Nephron (organoid): Measurements from ENCODE around the gene MYO3B.

Source experiments
- H3K27ac Mint-ChIP-seq, 3 experiments: 2 replicates each; pipeline ENCODE4 v1.8.0; 2020; ENCODE audit warnings: mixed read lengths in 3 of 3, mild to moderate bottlenecking in 2 of 3, moderate library complexity in 1 of 3
- H3K27me3 Mint-ChIP-seq: 2 replicates; pipeline ENCODE4 v1.8.0; 2021; ENCODE audit warnings: low read depth, mild to moderate bottlenecking, moderate library complexity, mixed read lengths
- H3K36me3 Mint-ChIP-seq: 2 replicates; pipeline ENCODE4 v1.8.0; 2020; ENCODE audit warnings: low read depth, mixed read lengths
- H3K4me1 Mint-ChIP-seq: 2 replicates; pipeline ENCODE4 v1.8.0; 2020; ENCODE audit warnings: mixed read lengths
- H3K4me3 Mint-ChIP-seq, 3 experiments: 2 replicates each; pipeline ENCODE4 v1.8.0; 2020; ENCODE audit warnings: mild to moderate bottlenecking in 3 of 3, mixed read lengths in 3 of 3, moderate library complexity in 2 of 3
- H3K9me3 Mint-ChIP-seq: 2 replicates; pipeline ENCODE4 v1.8.0; 2020; ENCODE audit warnings: mixed read lengths
- CTCF ChIP-seq, 3 experiments: fragments of 200-600 bp; sonication (generic); IDR thresholded peaks; one replicate each; pipeline ENCODE4 v1.5.0; 2021; ENCODE audit warnings: antibody characterized with exemption in 3 of 3; ENCODE audit not compliant: unreplicated experiment in 3 of 3

Gene MYO3B

GRCh38 chr2:170563401-170563800 is 385.5 kb downstream of the MYO3B start:
- H3K4me1 Mint-ChIP-seq: no peaks in the 10 kb centered on the region
- H3K27ac Mint-ChIP-seq: no peak overlapping the region
- H3K9me3 Mint-ChIP-seq: no peaks in the 10 kb centered on the region
- no peak for TF ChIP-seq CTCF (IDR thresholded peaks at IDR 0.05; ENCODE audit: unreplicated experiment in 3 of 3)
- H3K4me3 Mint-ChIP-seq: no peak overlapping the region
- H3K27me3 Mint-ChIP-seq: peaks cover 10% of the 10 kb centered on the region
- no peaks in the 10 kb centered on the region for H3K36me3 Mint-ChIP-seq

GRCh38 chr2:170566138-170566537 is 388.2 kb downstream of the MYO3B start:
- peaks cover 12% of the 10 kb centered on the region for H3K27me3 Mint-ChIP-seq
- TF ChIP-seq CTCF (IDR thresholded peaks at IDR 0.05; ENCODE audit: unreplicated experiment in 3 of 3): no peak
- H3K4me3 Mint-ChIP-seq: no peak overlapping the region
- no peaks in the 10 kb centered on the region for H3K9me3 Mint-ChIP-seq
- H3K36me3 Mint-ChIP-seq: no peaks in the 10 kb centered on the region
- H3K27ac Mint-ChIP-seq: no peak overlapping the region
- no peaks in the 10 kb centered on the region for H3K4me1 Mint-ChIP-seq

DNA sequence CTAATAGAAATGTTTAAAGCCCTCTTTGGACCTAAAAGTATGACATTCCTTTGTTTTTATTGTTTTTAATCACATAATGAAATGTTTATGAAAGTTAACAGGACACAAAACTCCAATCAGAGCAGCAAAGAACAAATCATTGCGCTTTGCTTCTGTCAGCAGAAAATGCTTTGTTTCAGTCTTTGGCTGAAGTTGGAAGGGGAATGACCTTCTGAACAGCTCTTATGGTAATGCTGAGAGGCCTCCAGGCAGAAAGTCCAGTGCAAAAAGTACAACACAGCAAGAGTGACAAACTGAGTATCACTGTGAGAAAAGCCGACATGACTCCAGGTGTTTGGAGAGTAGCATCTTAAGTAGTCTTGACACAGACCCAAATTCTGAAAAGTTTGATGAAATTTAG is 389.5 kb downstream of the MYO3B start:
- Mint-ChIP-seq H3K36me3 (no peaks in the 10 kb centered on the region), H3K9me3 (no peaks in the 10 kb centered on the region), H3K27ac (peak overlapping the region in 1 of 3 experiments; percentile 23), H3K4me3 (no peak overlapping the region), H3K4me1 (no peaks in the 10 kb centered on the region), H3K27me3 (peaks cover 14% of the 10 kb centered on the region)
- TF ChIP-seq CTCF (IDR thresholded peaks at IDR 0.05; ENCODE audit: unreplicated experiment in 3 of 3): no peak

GRCh38 chr2:170568511-170568910 is 390.6 kb downstream of the MYO3B start:
- Mint-ChIP-seq H3K36me3 (no peaks in the 10 kb centered on the region), H3K27ac (no peak overlapping the region), H3K4me3 (no peak overlapping the region), H3K9me3 (no peaks in the 10 kb centered on the region), H3K4me1 (no peaks in the 10 kb centered on the region), H3K27me3 (peaks cover 14% of the 10 kb centered on the region)
- TF ChIP-seq CTCF (IDR thresholded peaks at IDR 0.05; ENCODE audit: unreplicated experiment in 3 of 3): no peak

- no peak for TF ChIP-seq CTCF (IDR thresholded peaks at IDR 0.05; ENCODE audit: unreplicated experiment in 3 of 3)
- no peaks in the 10 kb centered on the region for H3K4me1 Mint-ChIP-seq
- H3K36me3 Mint-ChIP-seq: no peaks in the 10 kb centered on the region
- no peak overlapping the region for H3K27ac Mint-ChIP-seq
- peaks cover 10% of the 10 kb centered on the region for H3K27me3 Mint-ChIP-seq
- H3K9me3 Mint-ChIP-seq: no peaks in the 10 kb centered on the region
- H3K4me3 Mint-ChIP-seq: no peak overlapping the region
These were observed 393.7 kb downstream of the MYO3B start for GRCh38 chr2:170571612-170572011.

- H3K27ac Mint-ChIP-seq: peak overlapping the region in 2 of 3 experiments; percentile 24 to 31
- no peaks in the 10 kb centered on the region for H3K4me1 Mint-ChIP-seq
These were observed 395.7 kb downstream of the MYO3B start for GRCh38 chr2:170573671-170574070.

More at GRCh38 chr2:170573671-170574070, 395.7 kb downstream of the MYO3B start:
- Mint-ChIP-seq H3K36me3 (no peaks in the 10 kb centered on the region), H3K4me3 (no peak overlapping the region), H3K9me3 (no peaks in the 10 kb centered on the region), H3K27me3 (peaks cover 10% of the 10 kb centered on the region)
- no peak for TF ChIP-seq CTCF (IDR thresholded peaks at IDR 0.05; ENCODE audit: unreplicated experiment in 3 of 3)
